H9 (cell line): ENCODE measurements around the gene NEK7. TPM values are rescaled to one million over a fixed set of nuclear protein-coding genes. Genes with fewer than 3 reads are reported as not detected.

ENCODE experiments used
- DNase-seq: peaks from one replicate; pipeline ENCODE4 v3.0.0-alpha.2; 2017
- H2AFZ ChIP-seq: one replicate; pipeline ENCODE4 v1.6.1; 2013; ENCODE audit warnings: mild to moderate bottlenecking, low read length, control low read depth, moderate library complexity
- H2AK5ac ChIP-seq: 2 replicates; pipeline ENCODE4 v1.6.1; 2013; ENCODE audit warnings: low read length, control low read depth, mixed read lengths; ENCODE audit not compliant: insufficient read length
- H2BK120ac ChIP-seq: one replicate; pipeline ENCODE4 v1.6.1; 2013; ENCODE audit warnings: low read depth, mild to moderate bottlenecking, low read length, control low read depth, inconsistent platforms; ENCODE audit not compliant: poor library complexity, severe bottlenecking
- H2BK12ac ChIP-seq: 2 replicates; pipeline ENCODE4 v1.6.1; 2013; ENCODE audit warnings: low read length, control low read depth, mixed read lengths, low read depth; ENCODE audit not compliant: insufficient read length
- H2BK15ac ChIP-seq: 2 replicates; pipeline ENCODE4 v1.6.1; 2013; ENCODE audit warnings: low read depth, low read length, control low read depth
- H2BK20ac ChIP-seq: one replicate; pipeline ENCODE4 v1.6.1; 2013; ENCODE audit warnings: low read depth, mild to moderate bottlenecking, low read length, control low read depth, inconsistent platforms; ENCODE audit not compliant: poor library complexity, severe bottlenecking
- H2BK5ac ChIP-seq: 2 replicates; pipeline ENCODE4 v1.6.1; 2013; ENCODE audit warnings: low read length, control low read depth, mixed read lengths; ENCODE audit not compliant: insufficient read length
- H3K14ac ChIP-seq: 2 replicates; pipeline ENCODE4 v1.6.1; 2013; ENCODE audit warnings: low read length, control low read depth; ENCODE audit not compliant: insufficient read depth
- H3K18ac ChIP-seq: 2 replicates; pipeline ENCODE4 v1.6.1; 2013; ENCODE audit warnings: low read depth, mild to moderate bottlenecking, mixed read lengths, low read length, control low read depth; ENCODE audit not compliant: insufficient read length
- H3K23ac ChIP-seq: 2 replicates; pipeline ENCODE4 v1.6.1; 2013; ENCODE audit warnings: low read length, control low read depth, mixed read lengths, low read depth; ENCODE audit not compliant: insufficient read length
- H3K23me2 ChIP-seq: 2 replicates; pipeline ENCODE4 v1.6.1; 2013; ENCODE audit warnings: low read depth, mild to moderate bottlenecking, mixed read lengths, low read length, control low read depth; ENCODE audit not compliant: insufficient read length, poor library complexity, severe bottlenecking
- H3K27ac ChIP-seq: 2 replicates; pipeline ENCODE4 v1.5.1; 2013; ENCODE audit warnings: low read length, control low read depth, mixed read lengths, low read depth; ENCODE audit not compliant: insufficient read length
- H3K27me3 ChIP-seq: 2 replicates; pipeline ENCODE4 v1.6.1; 2013; ENCODE audit warnings: low read length, control low read depth, inconsistent platforms; ENCODE audit not compliant: insufficient read depth
- H3K4ac ChIP-seq: 2 replicates; pipeline ENCODE4 v1.6.1; 2013; ENCODE audit warnings: low read depth, mild to moderate bottlenecking, control low read depth, inconsistent platforms, low read length, moderate library complexity
- H3K4me1 ChIP-seq: 2 replicates; pipeline ENCODE4 v1.6.1; 2013; ENCODE audit warnings: low read length, control low read depth, inconsistent platforms; ENCODE audit not compliant: insufficient read depth
- H3K4me2 ChIP-seq: 2 replicates; pipeline ENCODE4 v1.6.1; 2013; ENCODE audit warnings: low read length, control low read depth, mixed read lengths; ENCODE audit not compliant: insufficient read length, insufficient read depth
- H3K56ac ChIP-seq: 2 replicates; pipeline ENCODE4 v1.6.1; 2013; ENCODE audit warnings: low read depth, mild to moderate bottlenecking, mixed read lengths, low read length, control low read depth; ENCODE audit not compliant: insufficient read length
- H3K79me1 ChIP-seq: 2 replicates; pipeline ENCODE4 v1.6.1; 2013; ENCODE audit warnings: low read depth, mild to moderate bottlenecking, moderate library complexity, low read length, control low read depth, inconsistent platforms; ENCODE audit not compliant: insufficient read depth, poor library complexity, severe bottlenecking
- H3K79me2 ChIP-seq: 2 replicates; pipeline ENCODE4 v1.6.1; 2013; ENCODE audit warnings: low read length, control low read depth, inconsistent platforms; ENCODE audit not compliant: insufficient read depth
- H3K9ac ChIP-seq: 2 replicates; pipeline ENCODE4 v1.6.1; 2013; ENCODE audit warnings: low read length, control low read depth, mixed read lengths; ENCODE audit not compliant: insufficient read length; ENCODE audit errors: extremely low read depth
- H3K9me3 ChIP-seq: one replicate; pipeline ENCODE4 v1.6.1; 2013; ENCODE audit warnings: low read depth, low read length, inconsistent platforms; ENCODE audit not compliant: control insufficient read depth
- H3T11ph ChIP-seq: one replicate; pipeline ENCODE4 v1.6.1; 2013; ENCODE audit warnings: mild to moderate bottlenecking, low read length, control low read depth, inconsistent platforms
- H4K20me1 ChIP-seq: one replicate; pipeline ENCODE4 v1.6.1; 2013; ENCODE audit not compliant: control insufficient read depth, insufficient read length, insufficient read depth
- H4K5ac ChIP-seq: 2 replicates; pipeline ENCODE4 v1.6.1; 2013; ENCODE audit warnings: low read depth, mild to moderate bottlenecking, mixed read lengths, low read length, control low read depth; ENCODE audit not compliant: insufficient read length
- H4K8ac ChIP-seq: replicated peaks from 2 replicates; pipeline ENCODE4 v1.6.1; 2013; ENCODE audit warnings: low read length, control low read depth, mixed read lengths, low read depth; ENCODE audit not compliant: insufficient read length
- H4K91ac ChIP-seq: 2 replicates; pipeline ENCODE4 v1.6.1; 2013; ENCODE audit warnings: low read depth, mild to moderate bottlenecking, moderate library complexity, mixed read lengths, low read length, control low read depth; ENCODE audit not compliant: insufficient read length
- H3K27ac Mint-ChIP-seq, 3 experiments: 2 replicates in 2 of 3; 3 replicates in 1 of 3; pipeline ENCODE4 v1.8.0; 2020 to 2021; ENCODE audit warnings: mixed read lengths in 3 of 3, mild to moderate bottlenecking in 1 of 3, moderate library complexity in 1 of 3
- H3K27me3 Mint-ChIP-seq: 2 replicates; pipeline ENCODE4 v1.8.0; 2021; ENCODE audit warnings: low read depth, mild to moderate bottlenecking, moderate library complexity, mixed read lengths
- H3K36me3 Mint-ChIP-seq, 3 experiments: 2 replicates in 2 of 3; 3 replicates in 1 of 3; pipeline ENCODE4 v1.8.0; 2020 to 2021; ENCODE audit warnings: low read depth in 3 of 3, mixed read lengths in 3 of 3; ENCODE audit not compliant: insufficient read depth in 1 of 3
- H3K4me1 Mint-ChIP-seq, 2 experiments: 2 replicates each; pipeline ENCODE4 v1.8.0; 2020; ENCODE audit warnings: mixed read lengths in 2 of 2
- H3K4me3 Mint-ChIP-seq, 2 experiments: 2 replicates in 1 of 2; 3 replicates in 1 of 2; pipeline ENCODE4 v1.8.0; 2020 to 2021; ENCODE audit warnings: mild to moderate bottlenecking in 2 of 2, mixed read lengths in 2 of 2, moderate library complexity in 1 of 2
- H3K9me3 Mint-ChIP-seq, 2 experiments: 2 replicates in 1 of 2; 3 replicates in 1 of 2; pipeline ENCODE4 v1.8.0; 2020; ENCODE audit warnings: mild to moderate bottlenecking in 2 of 2, mixed read lengths in 2 of 2, moderate library complexity in 1 of 2
- WGBS: extraction: QIAGEN DNeasy Blood & Tissue Kit; methylation state at CpG from one replicate; pipeline ENCODE4 v1.1.7; 2013; ENCODE audit warnings: missing lambda C conversion rate, low lambda C conversion rate, mixed read lengths; ENCODE audit not compliant: insufficient read length; ENCODE audit errors: extremely low coverage; 5-methylcytosine and 5-hydroxymethylcytosine counted together
- total RNA-seq: library from RNA; stranded (reverse); gene quantifications from 2 replicates; pipeline ENCODE4 v1.2.1, GENCODE V29; 2021
- TF ChIP-seq, protein P1 (sequence below): fragments of 200-600 bp; sonication (generic); conservative IDR thresholded peaks from 3 replicates; pipeline ENCODE4 v1.8.0; 2021; ENCODE audit warnings: antibody characterized with exemption, mild to moderate bottlenecking

NEK7 gene
- total RNA-seq, 1 experiment from 2014 or later: 9.6 TPM

DNA sequence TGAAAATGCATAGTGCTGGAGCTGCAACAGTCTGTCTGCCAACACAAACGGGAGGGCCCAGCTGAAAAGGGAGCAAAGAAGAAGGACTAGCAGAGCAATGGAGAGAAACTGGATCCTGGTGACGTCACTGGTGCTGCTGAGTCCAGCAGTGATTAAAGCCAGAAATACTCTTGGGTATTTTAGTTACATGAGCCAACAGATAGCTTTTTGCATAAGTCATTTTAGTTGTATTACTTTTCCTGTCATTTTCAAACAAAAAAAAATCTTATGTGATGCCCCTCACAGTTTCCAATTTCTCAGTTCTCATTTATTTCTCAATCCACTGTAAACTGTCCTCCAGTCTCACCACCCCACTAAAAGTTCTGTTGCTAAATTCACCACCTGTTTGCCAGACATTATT is 38.7 kb upstream of the NEK7 start:
- H3K14ac ChIP-seq: no peak overlapping the region
- H4K8ac ChIP-seq: no peak overlapping the region
- no peaks in the 10 kb centered on the region for H3K27me3 Mint-ChIP-seq
- H3K4me3 Mint-ChIP-seq: no peak overlapping the region
- no peak for DNase-seq
- no peak overlapping the region for H2BK120ac ChIP-seq
- H3K4ac ChIP-seq: no peak overlapping the region
- no peaks in the 10 kb centered on the region for H3K9me3 ChIP-seq
- no peaks in the 10 kb centered on the region for H4K20me1 ChIP-seq
- no peak overlapping the region for H2BK12ac ChIP-seq
- H3T11ph ChIP-seq: no peak overlapping the region
- H4K91ac ChIP-seq: no peak overlapping the region
- H3K4me1 ChIP-seq: no peaks in the 10 kb centered on the region
- WGBS: no CpG with 5 or more reads among the region's 2 CpGs
- H3K27ac ChIP-seq: no peak overlapping the region
- no peak overlapping the region for H3K4me2 ChIP-seq
- no peak overlapping the region for H2BK20ac ChIP-seq
- no peaks in the 10 kb centered on the region for H3K79me1 ChIP-seq
- H3K4me1 Mint-ChIP-seq: no peaks in the 10 kb centered on the region
- H2BK15ac ChIP-seq: no peak overlapping the region
- no peaks in the 10 kb centered on the region for H3K27me3 ChIP-seq
- H4K5ac ChIP-seq: no peak overlapping the region
- H3K23ac ChIP-seq: no peak overlapping the region
- H3K23me2 ChIP-seq: no peaks in the 10 kb centered on the region
- H3K9ac ChIP-seq: no peak overlapping the region
- no peak overlapping the region for H2AFZ ChIP-seq
- H3K18ac ChIP-seq: no peak overlapping the region
- no peaks in the 10 kb centered on the region for H3K36me3 Mint-ChIP-seq
- TF ChIP-seq, protein P1, sequence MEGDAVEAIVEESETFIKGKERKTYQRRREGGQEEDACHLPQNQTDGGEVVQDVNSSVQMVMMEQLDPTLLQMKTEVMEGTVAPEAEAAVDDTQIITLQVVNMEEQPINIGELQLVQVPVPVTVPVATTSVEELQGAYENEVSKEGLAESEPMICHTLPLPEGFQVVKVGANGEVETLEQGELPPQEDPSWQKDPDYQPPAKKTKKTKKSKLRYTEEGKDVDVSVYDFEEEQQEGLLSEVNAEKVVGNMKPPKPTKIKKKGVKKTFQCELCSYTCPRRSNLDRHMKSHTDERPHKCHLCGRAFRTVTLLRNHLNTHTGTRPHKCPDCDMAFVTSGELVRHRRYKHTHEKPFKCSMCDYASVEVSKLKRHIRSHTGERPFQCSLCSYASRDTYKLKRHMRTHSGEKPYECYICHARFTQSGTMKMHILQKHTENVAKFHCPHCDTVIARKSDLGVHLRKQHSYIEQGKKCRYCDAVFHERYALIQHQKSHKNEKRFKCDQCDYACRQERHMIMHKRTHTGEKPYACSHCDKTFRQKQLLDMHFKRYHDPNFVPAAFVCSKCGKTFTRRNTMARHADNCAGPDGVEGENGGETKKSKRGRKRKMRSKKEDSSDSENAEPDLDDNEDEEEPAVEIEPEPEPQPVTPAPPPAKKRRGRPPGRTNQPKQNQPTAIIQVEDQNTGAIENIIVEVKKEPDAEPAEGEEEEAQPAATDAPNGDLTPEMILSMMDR: no peak
- H2AK5ac ChIP-seq: no peak overlapping the region
- no peak overlapping the region for H2BK5ac ChIP-seq
- no peak overlapping the region for H3K56ac ChIP-seq
- H3K79me2 ChIP-seq: no peaks in the 10 kb centered on the region
- no peaks in the 10 kb centered on the region for H3K9me3 Mint-ChIP-seq
- no peak overlapping the region for H3K27ac Mint-ChIP-seq
